Stomach smooth muscle (tissue), 2 donors: ENCODE data around the gene RPS2.
"Not testable (repeated sequence)": the region's sequence is repeated elsewhere in the genome, so short reads cannot be mapped to it uniquely, and the experiment has no call there.

Experiments used
- H3K27ac ChIP-seq: one replicate; pipeline ENCODE4 v1.7.0; 2013; ENCODE audit warnings: mild to moderate bottlenecking, low read length, inconsistent platforms
- H3K27me3 ChIP-seq, 2 donors: one replicate each; pipeline ENCODE4 v1.7.0; 2013; ENCODE audit warnings: low read length in 2 of 2; ENCODE audit not compliant: insufficient read depth in 2 of 2, control insufficient read depth in 1 of 2
- H3K36me3 ChIP-seq, 2 donors: one replicate each; pipeline ENCODE4 v1.7.0; 2013; ENCODE audit warnings: low read length in 2 of 2; ENCODE audit not compliant: control insufficient read depth in 2 of 2, insufficient read depth in 2 of 2
- H3K4me1 ChIP-seq: one replicate; pipeline ENCODE4 v1.7.0; 2013; ENCODE audit warnings: low read length; ENCODE audit not compliant: control insufficient read depth, insufficient read depth
- H3K4me3 ChIP-seq, 2 donors: one replicate each; pipeline ENCODE4 v1.7.0; 2013; ENCODE audit warnings: low read length in 2 of 2
- H3K9ac ChIP-seq, 2 donors: one replicate each; pipeline ENCODE4 v1.7.0; 2013; ENCODE audit warnings: low read length in 2 of 2, mild to moderate bottlenecking in 1 of 2
- H3K9me3 ChIP-seq, 2 donors: one replicate each; pipeline ENCODE4 v1.7.0; 2013; ENCODE audit warnings: low read length in 2 of 2; ENCODE audit not compliant: control insufficient read depth in 2 of 2
- donor health status: healthy.
- donor health status: Pancreatic carcinoma.

The RPS2 gene

DNA sequence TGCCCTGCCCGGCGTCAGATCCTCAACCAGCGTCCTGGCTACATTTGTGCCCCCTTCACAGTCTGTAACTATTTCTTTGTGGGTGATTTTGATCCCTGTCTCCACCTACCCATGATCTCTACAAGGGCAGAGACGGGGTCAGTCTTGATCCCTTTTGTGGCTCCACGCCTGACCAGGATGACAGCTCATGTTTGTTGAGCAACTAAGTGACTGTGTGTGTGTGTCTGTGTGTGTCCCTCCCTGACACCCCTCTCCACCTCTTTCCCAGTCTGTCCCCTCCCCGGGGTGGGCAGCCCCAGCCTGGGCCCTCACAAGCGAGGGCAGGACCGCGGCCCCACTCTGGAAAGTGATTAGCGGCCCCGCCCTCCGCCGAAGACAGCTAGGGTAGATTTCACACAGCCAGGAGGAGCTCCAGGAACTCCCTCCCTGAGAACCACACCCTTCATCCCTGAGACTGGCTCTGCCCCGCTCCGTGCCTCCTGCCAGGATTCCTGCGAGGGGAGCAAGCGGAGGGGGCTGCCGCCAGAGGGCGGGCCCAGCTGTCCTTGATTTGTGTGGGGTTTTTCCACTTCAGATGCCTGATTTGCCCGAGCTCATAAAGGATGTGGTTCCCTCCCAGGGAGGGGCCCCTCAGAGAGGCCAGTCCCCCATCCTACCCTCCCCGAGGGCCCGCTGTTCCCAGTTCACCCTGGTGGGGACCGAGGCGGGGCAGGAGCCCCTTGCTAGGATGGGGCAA is 41.2 kb downstream of the RPS2 start:
- peaks cover 8% of the 10 kb centered on the region for H3K4me1 ChIP-seq
- peaks cover 46 to 49% of the 10 kb centered on the region in 2 donors for H3K27me3 ChIP-seq
- no peak overlapping the region for H3K4me3 ChIP-seq
- H3K27ac ChIP-seq: no peak overlapping the region
- no peak overlapping the region for H3K9ac ChIP-seq
- peaks cover 0 to 2% of the 10 kb centered on the region in 2 donors for H3K9me3 ChIP-seq
- H3K36me3 ChIP-seq: no peaks in the 10 kb centered on the region

DNA sequence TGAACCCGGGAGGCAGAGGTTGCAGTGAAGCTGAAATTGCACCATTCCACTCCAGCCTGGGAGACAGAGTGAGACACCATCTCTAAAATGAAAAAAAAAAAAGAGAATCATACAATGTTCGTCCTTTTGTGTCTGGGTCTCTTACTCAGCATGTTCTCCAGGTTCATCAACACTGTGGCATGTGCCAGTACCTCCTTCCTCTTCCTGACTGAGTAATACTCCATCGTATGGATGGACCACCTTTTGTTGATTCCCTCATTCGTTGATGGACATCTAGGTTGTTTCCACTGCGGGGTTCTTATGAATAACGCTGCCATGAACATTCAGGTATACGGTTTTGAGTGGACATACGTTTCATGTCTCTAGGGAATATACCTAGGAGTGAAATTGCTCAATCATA is 42.3 kb downstream of the RPS2 start:
- peaks cover 9% of the 10 kb centered on the region for H3K4me1 ChIP-seq
- peaks cover 50 to 55% of the 10 kb centered on the region in 2 donors for H3K27me3 ChIP-seq
- no peak overlapping the region for H3K27ac ChIP-seq
- H3K9ac ChIP-seq: no peak overlapping the region
- no peak overlapping the region for H3K4me3 ChIP-seq
- H3K36me3 ChIP-seq: no peaks in the 10 kb centered on the region
- peaks cover 0 to 2% of the 10 kb centered on the region in 2 donors for H3K9me3 ChIP-seq

DNA sequence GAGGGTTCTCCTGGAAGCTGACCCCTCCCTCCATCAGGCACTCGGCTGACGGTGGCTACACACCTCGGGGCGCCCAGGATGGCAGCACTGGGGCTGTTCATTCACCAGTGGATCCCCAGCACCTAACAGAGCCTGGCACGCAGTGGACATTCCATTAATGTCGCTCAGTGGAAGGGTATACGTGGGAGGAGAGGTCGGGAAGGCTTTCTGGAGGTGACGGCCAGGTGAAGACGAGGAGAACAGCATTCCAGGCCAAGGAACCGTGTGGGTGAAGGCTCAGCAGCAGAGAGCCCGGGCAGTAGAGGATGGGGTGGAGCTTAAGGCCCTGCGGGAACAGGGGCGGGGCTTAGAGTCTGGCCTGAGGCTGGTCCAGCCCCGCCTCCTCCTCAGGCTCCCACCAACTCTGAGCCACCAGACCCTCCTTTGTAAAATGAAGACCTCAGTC is 43.9 kb downstream of the RPS2 start:
- H3K4me3 ChIP-seq: no peak overlapping the region
- no peak overlapping the region for H3K27ac ChIP-seq
- H3K36me3 ChIP-seq: no peaks in the 10 kb centered on the region
- peaks cover 9% of the 10 kb centered on the region for H3K4me1 ChIP-seq
- peaks cover 0 to 2% of the 10 kb centered on the region in 2 donors for H3K9me3 ChIP-seq
- H3K27me3 ChIP-seq: peaks cover 59 to 71% of the 10 kb centered on the region in 2 donors
- H3K9ac ChIP-seq: no peak overlapping the region

DNA sequence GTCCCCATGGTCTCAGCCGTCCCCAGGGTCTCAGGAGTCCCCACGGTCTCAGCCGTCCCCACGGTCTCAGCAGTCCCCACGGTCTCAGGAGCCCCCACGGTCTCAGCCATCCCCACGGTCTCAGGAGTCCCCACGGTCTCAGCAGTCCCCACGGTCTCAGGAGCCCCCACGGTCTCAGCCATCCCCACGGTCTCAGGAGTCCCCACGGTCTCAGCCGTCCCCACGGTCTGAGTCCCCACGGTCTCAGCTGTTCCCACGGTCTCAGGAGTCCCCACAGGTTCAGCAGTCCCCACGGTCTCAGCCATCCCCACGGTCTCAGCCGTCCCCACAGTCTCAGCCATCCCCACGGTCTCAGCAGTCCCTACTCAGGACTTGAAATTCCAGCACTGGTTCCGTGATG is 44.5 kb downstream of the RPS2 start:
- H3K4me1 ChIP-seq, H3K9me3 ChIP-seq, H3K27ac ChIP-seq, H3K4me3 ChIP-seq, H3K36me3 ChIP-seq, H3K9ac ChIP-seq: not testable (repeated sequence)
- H3K27me3 ChIP-seq: peaks cover 57 to 74% of the 10 kb centered on the region in 2 donors

DNA sequence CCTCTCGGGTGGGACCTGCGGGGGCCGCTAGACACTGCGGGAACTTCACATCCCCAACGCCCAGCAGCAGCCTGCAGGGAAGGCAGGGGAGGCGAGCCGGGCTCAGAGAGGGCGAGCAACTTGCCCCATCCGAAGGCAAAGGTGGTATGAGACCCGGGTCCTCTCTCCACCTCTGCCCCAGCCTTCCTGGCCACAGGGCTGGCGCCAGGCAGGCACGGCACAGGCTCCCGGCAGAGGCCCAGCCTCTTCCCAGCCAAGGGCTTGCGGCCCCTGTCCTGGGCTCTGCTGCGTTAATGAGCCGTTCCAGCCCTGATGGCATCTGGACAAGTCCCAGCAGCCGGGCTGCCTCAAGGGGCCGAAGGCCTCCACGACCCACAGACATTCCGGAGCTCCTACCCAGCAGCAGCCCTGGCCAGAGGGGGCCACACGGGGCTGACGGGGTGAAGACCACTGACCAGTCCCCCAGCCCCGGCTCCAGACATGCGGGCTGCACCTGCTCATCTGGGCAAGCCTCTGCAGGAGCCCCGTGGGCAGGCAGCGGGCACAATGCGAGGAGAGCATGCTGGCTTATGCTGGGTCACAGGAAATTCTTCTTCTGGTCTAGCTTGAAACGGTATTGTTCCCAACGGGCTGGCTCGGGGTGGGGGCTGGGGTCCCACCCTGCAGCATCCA is 45.2 kb downstream of the RPS2 start:
- peaks cover 9% of the 10 kb centered on the region for H3K4me1 ChIP-seq
- no peak overlapping the region for H3K27ac ChIP-seq
- H3K9ac ChIP-seq: no peak overlapping the region
- no peak overlapping the region for H3K4me3 ChIP-seq
- peaks cover 0 to 2% of the 10 kb centered on the region in 2 donors for H3K9me3 ChIP-seq
- no peaks in the 10 kb centered on the region for H3K36me3 ChIP-seq
- peaks cover 54 to 76% of the 10 kb centered on the region in 2 donors for H3K27me3 ChIP-seq

DNA sequence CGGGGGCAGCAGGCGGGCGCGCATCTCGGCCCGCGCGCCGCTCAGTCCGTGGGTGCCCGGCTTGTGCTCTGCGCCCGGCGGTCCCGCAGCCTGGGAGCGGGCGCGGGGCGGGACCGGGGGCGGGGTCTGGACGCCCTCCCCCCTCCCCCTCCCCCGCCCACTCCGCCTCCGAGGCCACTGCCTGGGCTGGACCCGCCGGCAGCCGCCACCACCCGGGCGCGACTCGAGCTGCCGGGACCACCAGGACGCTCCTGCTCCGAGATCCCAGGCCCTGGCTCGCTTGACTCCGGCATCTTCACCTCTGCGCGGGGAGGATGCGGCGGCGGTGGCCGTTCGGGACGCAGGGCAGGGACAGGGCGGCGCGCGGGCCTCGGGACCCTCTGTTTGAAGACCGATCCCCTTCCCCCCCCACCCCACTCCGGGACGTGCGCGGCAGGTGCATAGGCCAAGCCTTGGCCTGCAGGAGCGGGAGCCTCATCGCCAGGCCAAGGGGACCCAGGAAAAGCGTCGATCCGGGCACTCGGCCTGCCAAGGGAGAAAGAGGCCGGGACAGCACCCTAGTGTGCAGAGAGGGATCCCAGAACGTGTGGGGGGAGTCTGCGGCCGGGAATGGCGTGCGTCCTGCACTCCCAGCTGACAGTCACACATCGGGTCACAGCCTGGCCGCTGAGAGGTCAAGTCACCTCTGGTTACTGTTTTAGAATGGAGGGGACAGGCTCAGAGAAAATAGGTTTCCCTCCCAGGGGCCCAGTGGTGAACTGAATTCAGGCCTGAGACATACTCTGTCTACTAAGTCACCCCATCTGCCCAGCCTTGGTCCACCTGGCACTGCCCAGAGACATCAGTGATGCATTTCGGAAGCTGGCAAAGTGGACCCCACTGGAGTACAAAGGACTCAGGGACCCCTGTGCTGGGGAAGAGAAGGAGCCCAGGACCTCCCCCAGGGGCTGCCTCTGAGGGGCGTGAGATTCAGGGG is 46.0 kb downstream of the RPS2 start, which contains the start of gene HS3ST6:
TSS of gene HS3ST6 (minus strand) at position 65 of the 976 bp plus-strand sequence. CDS start 92 bp downstream, outside the sequence.
- H3K27me3 ChIP-seq: peaks cover 54 to 74% of the 10 kb centered on the region in 2 donors
- H3K27ac ChIP-seq: no peak within 1 kb of the TSS
- H3K36me3 ChIP-seq: no peaks in the 10 kb centered on the region
- H3K4me1 ChIP-seq: peaks cover 6% of the 10 kb centered on the region
- H3K9ac ChIP-seq: no peak within 1 kb of the TSS
- H3K9me3 ChIP-seq: peaks cover 0 to 2% of the 10 kb centered on the region in 2 donors
- H3K4me3 ChIP-seq: no peak within 1 kb of the TSS

DNA sequence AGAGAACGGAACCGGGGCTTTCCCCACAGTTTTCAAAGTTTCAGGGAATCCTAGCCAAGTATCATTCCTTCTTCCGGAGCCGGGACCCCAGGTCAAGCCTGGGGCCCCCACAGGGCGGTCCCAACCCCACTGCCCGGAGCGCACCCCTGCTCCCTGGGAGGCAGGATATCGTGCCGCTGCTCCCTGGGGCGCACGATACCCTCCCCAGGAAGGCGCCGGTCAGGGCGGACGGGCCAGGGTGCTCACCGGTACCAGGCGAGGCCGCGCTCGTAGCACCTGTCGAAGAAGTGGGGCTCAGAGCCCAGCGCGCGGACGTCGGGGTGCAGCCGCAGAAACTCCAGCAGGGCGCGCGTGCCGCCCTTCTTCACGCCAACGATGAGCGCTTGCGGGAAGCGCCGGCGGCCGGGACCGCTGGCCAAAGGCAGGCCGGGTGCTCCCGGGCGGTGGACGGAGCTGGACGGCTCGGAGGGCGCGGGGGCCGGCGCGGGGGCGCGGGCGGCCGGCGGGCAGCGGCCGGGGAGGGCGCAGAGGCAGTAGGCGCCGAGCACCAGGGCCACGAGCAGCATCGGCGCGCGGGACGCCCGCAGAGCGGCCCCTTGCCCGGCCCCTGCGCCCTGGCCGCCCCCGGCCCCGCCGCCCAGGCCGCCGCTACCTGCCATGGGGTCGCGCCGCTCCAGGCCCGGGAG is 46.8 kb downstream of the RPS2 start:
- Histone ChIP-seq H3K9me3 (peaks cover 0 to 2% of the 10 kb centered on the region in 2 donors), H3K36me3 (no peaks in the 10 kb centered on the region), H3K4me1 (peaks cover 4% of the 10 kb centered on the region), H3K27me3 (peaks cover 47 to 65% of the 10 kb centered on the region in 2 donors), H3K9ac (no peak overlapping the region), H3K27ac (no peak overlapping the region), H3K4me3 (no peak overlapping the region)

DNA sequence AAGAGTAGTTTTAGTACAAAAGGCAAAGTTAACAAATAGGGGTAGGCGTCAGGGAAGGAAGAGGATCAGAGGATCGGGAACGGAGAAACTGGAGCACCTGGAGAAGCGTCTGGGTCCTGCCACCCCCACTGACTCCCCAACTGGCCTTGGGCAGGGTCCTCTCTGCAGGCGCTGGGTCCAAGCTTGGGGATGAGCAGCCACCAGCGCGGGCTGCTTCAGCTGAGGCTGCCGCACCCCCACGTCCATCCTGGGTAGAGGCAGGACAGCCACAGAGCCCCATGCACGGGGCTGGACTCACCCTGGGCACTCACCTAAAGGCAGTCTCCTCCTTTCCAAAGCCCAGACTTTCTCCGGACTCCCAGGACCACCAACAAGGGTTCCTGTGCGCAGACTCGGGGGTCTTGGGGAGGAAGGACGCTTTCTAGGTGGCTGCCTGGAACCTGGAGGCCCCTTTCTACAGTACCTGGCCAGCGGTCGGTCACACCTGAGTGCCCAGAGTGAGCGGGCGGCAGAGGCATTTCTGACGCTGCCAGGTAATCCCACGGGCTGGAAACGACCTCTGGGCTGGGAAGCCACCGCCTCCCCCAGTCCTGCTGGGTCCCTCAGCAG is 47.5 kb downstream of the RPS2 start:
- H3K27me3 ChIP-seq: peaks cover 43 to 59% of the 10 kb centered on the region in 2 donors

DNA sequence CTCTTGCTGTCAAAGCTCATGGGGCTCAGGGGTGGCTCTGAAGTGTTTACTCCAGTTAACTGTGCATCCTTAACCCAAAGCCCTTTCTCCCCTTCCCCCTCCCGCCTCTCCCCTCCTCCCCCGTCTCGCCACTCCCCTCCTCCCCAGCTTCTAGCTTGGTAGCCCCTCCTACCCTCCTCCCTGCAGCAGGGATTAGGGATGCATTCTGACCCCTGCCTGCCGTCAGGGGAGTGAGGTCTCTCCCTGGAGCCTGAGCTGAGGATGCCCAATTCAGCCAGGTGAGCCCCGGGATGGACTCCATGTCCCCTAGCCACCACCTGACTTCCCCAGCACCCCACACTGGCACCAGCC is 48.0 kb downstream of the RPS2 start:
- peaks cover 43 to 59% of the 10 kb centered on the region in 2 donors for H3K27me3 ChIP-seq

More for the DNA sequence above, 47.5 kb downstream of the RPS2 start:
- Histone ChIP-seq H3K9me3 (no peaks in the 10 kb centered on the region), H3K36me3 (no peaks in the 10 kb centered on the region), H3K4me1 (peaks cover 4% of the 10 kb centered on the region), H3K9ac (no peak overlapping the region), H3K4me3 (no peak overlapping the region), H3K27ac (no peak overlapping the region)

More for the DNA sequence above, 48.0 kb downstream of the RPS2 start:
- no peak overlapping the region for H3K9ac ChIP-seq
- H3K4me1 ChIP-seq: peaks cover 4% of the 10 kb centered on the region
- no peaks in the 10 kb centered on the region for H3K9me3 ChIP-seq
- no peak overlapping the region for H3K27ac ChIP-seq
- H3K36me3 ChIP-seq: no peaks in the 10 kb centered on the region
- H3K4me3 ChIP-seq: no peak overlapping the region
